ENCODE results near the gene RALBP1. TPM values are rescaled to one million over a fixed set of nuclear protein-coding genes. Genes with fewer than 3 reads are reported as not detected.

Gene RALBP1
- total and polyA plus RNA-seq, 9 of the 15 experiments (the other 6 are each of a cell fraction or from before 2014, with no cell fraction given): 10.9 to 70.0 (median 61.3) TPM

GRCh38 chr18:9536354-9537152, 61.2 kb downstream of the RALBP1 start:
- TF ChIP-seq, protein P1, sequence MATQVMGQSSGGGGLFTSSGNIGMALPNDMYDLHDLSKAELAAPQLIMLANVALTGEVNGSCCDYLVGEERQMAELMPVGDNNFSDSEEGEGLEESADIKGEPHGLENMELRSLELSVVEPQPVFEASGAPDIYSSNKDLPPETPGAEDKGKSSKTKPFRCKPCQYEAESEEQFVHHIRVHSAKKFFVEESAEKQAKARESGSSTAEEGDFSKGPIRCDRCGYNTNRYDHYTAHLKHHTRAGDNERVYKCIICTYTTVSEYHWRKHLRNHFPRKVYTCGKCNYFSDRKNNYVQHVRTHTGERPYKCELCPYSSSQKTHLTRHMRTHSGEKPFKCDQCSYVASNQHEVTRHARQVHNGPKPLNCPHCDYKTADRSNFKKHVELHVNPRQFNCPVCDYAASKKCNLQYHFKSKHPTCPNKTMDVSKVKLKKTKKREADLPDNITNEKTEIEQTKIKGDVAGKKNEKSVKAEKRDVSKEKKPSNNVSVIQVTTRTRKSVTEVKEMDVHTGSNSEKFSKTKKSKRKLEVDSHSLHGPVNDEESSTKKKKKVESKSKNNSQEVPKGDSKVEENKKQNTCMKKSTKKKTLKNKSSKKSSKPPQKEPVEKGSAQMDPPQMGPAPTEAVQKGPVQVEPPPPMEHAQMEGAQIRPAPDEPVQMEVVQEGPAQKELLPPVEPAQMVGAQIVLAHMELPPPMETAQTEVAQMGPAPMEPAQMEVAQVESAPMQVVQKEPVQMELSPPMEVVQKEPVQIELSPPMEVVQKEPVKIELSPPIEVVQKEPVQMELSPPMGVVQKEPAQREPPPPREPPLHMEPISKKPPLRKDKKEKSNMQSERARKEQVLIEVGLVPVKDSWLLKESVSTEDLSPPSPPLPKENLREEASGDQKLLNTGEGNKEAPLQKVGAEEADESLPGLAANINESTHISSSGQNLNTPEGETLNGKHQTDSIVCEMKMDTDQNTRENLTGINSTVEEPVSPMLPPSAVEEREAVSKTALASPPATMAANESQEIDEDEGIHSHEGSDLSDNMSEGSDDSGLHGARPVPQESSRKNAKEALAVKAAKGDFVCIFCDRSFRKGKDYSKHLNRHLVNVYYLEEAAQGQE (IDR thresholded peaks at IDR 0.05; ENCODE audit: borderline replicate concordance): no peak
- TF ChIP-seq, protein P1 (CRISPR knock-in tag; IDR thresholded peaks at IDR 0.05; ENCODE audit: low read depth): no peak
- TF ChIP-seq ETS2 (tag; IDR thresholded peaks at IDR 0.05; ENCODE audit: borderline replicate concordance, poor library complexity, severe bottlenecking) (no peak), NFXL1 (CRISPR knock-in tag; IDR thresholded peaks at IDR 0.05) (no peak), POLR2G (IDR thresholded peaks at IDR 0.05; ENCODE audit: low read depth, low read length) (no peak), ZNF140 (CRISPR knock-in tag; IDR thresholded peaks at IDR 0.05) (no peak), SIRT6 (IDR thresholded peaks at IDR 0.05; ENCODE audit: low read depth, low read length) (no peak), NCOA2 (IDR thresholded peaks at IDR 0.05; ENCODE audit: partially characterized antibody in 2 of 2) (no peak)
- TF ChIP-seq, protein P2, sequence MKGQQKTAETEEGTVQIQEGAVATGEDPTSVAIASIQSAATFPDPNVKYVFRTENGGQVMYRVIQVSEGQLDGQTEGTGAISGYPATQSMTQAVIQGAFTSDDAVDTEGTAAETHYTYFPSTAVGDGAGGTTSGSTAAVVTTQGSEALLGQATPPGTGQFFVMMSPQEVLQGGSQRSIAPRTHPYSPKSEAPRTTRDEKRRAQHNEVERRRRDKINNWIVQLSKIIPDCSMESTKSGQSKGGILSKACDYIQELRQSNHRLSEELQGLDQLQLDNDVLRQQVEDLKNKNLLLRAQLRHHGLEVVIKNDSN (CRISPR knock-in tag; IDR thresholded peaks at IDR 0.05): no peak
- Histone ChIP-seq H3K9me3 (replicated peaks; ENCODE audit: control insufficient read depth, insufficient read depth, low read depth, low read length) (no peaks in the 10 kb centered on the region), H3K36me3 (ENCODE audit: control insufficient read depth, insufficient read depth, low read length) (peaks cover 64% of the 10 kb centered on the region; the same call in 2 of the 3 replicates), H3K79me2 (ENCODE audit: control insufficient read depth, insufficient read depth, low read length) (no peaks in the 10 kb centered on the region), H3K4me3 (no peak overlapping the region), H3K27me3 (ENCODE audit: control insufficient read depth in 2 of 2, insufficient read depth in 2 of 2, low read length in 2 of 2) (no peaks in the 10 kb centered on the region), H3K4me2 (ENCODE audit: insufficient read depth, low read length) (no peak overlapping the region), H3K27ac (ENCODE audit: extremely low read depth, low read depth, low read length) (no peak overlapping the region), H4K20me1 (replicated peaks; ENCODE audit: control insufficient read depth, insufficient read depth, low read length) (no peaks in the 10 kb centered on the region; the same call in 1 of the 2 replicates), H3K4me1 (replicated peaks in 1 of 2; ENCODE audit: control insufficient read depth in 2 of 2, insufficient read depth in 2 of 2, low read length in 2 of 2) (peaks cover 0 to 1% of the 10 kb centered on the region in 2 experiments; a peak in 1 of 5 replicates), H2AFZ (ENCODE audit: low read depth, low read length) (no peak overlapping the region), H3K9me1 (ENCODE audit: control insufficient read depth, insufficient read depth, low read length) (no peaks in the 10 kb centered on the region), H3K9ac (ENCODE audit: insufficient read depth in 1 of 2, low read depth in 2 of 2, low read length in 2 of 2) (no peak overlapping the region)
- DNase-seq (ENCODE audit: extremely low read depth in 1 of 4, low spot score in 3 of 4) (no peak), ATAC-seq (no peak), FAIRE-seq (no peak)
- TSS peak; percentile 22 for BruUV-seq (replicated peaks)
- ChIA-PET POLR2A (interaction anchor here (1.2 kb wide), 1 partner anchor 16 kb away, joined by 4 read pairs; no protein-coding TSS in a partner anchor), CTCF (ENCODE audit: low intra/inter-chr PET ratio) (no interaction called here)
- in situ Hi-C loops (cut with MboI) (no loop called here), intact Hi-C loops (cut with micrococcal nuclease) (no loop called here)
- 91% methylated on average over 18 of the region's 24 CpGs for WGBS (ENCODE audit: insufficient coverage, low coverage, missing lambda C conversion rate)

Measured in K562 (cell line).